ENCODE data around the gene AP3S2. TPM values are rescaled to one million over a fixed set of nuclear protein-coding genes. Genes with fewer than 3 reads are reported as not detected.

Gene AP3S2
- total RNA-seq, 1 donor from 2014 or later = 36.4 TPM

- no peak for ATAC-seq (ENCODE audit: low read depth)
- no peak overlapping the region for H3K27ac Mint-ChIP-seq
- H3K4me3 Mint-ChIP-seq = no peak overlapping the region
- no peaks in the 10 kb centered on the region for H3K9me3 Mint-ChIP-seq
- ChIA-PET POLR2A (no interaction called here), CTCF (no interaction called here)
- peaks cover 7% of the 10 kb centered on the region for H3K27me3 Mint-ChIP-seq
- no peaks in the 10 kb centered on the region for H3K36me3 Mint-ChIP-seq (ENCODE audit: low read depth)
- DNase-seq = no peak
- intact Hi-C loops (cut with micrococcal nuclease) = no loop called here
- H3K4me1 Mint-ChIP-seq = no peaks in the 10 kb centered on the region
- no peak for TF ChIP-seq CTCF (IDR thresholded peaks at IDR 0.05)
Measured at GRCh38 chr15:89808160-89808870, 85.5 kb downstream of the AP3S2 start.

GRCh38 chr15:89807689-89808088 lies 86.1 kb downstream of the AP3S2 start:
- Mint-ChIP-seq H3K4me3 (no peak overlapping the region), H3K27ac (no peak overlapping the region), H3K4me1 (no peaks in the 10 kb centered on the region), H3K36me3 (ENCODE audit: low read depth) (no peaks in the 10 kb centered on the region), H3K9me3 (no peaks in the 10 kb centered on the region), H3K27me3 (peaks cover 7% of the 10 kb centered on the region)
- TF ChIP-seq CTCF (IDR thresholded peaks at IDR 0.05) = no peak
- ATAC-seq (ENCODE audit: low read depth) = no peak
- no peak for DNase-seq
- ChIA-PET POLR2A (no interaction called here), CTCF (no interaction called here)
- intact Hi-C loops (cut with micrococcal nuclease) = no loop called here

GRCh38 chr15:89806559-89807550 lies 86.9 kb downstream of the AP3S2 start:
- ATAC-seq (ENCODE audit: low read depth) = no peak
- ChIA-PET POLR2A (no interaction called here), CTCF (no interaction called here)
- Mint-ChIP-seq H3K27ac (no peak overlapping the region), H3K9me3 (no peaks in the 10 kb centered on the region), H3K36me3 (ENCODE audit: low read depth) (no peaks in the 10 kb centered on the region), H3K27me3 (peaks cover 7% of the 10 kb centered on the region), H3K4me3 (no peak overlapping the region), H3K4me1 (no peaks in the 10 kb centered on the region)
- DNase-seq = no peak
- no peak for TF ChIP-seq CTCF (IDR thresholded peaks at IDR 0.05)
- intact Hi-C loops (cut with micrococcal nuclease) = no loop called here

- H3K27ac Mint-ChIP-seq = no peak overlapping the region
- H3K27me3 Mint-ChIP-seq = peaks cover 7% of the 10 kb centered on the region
- H3K36me3 Mint-ChIP-seq (ENCODE audit: low read depth) = no peaks in the 10 kb centered on the region
- no peak for DNase-seq
- CTCF ChIA-PET = no interaction called here
- intact Hi-C loops (cut with micrococcal nuclease) = no loop called here
- ATAC-seq (ENCODE audit: low read depth) = no peak
- H3K4me3 Mint-ChIP-seq = no peak overlapping the region
- POLR2A ChIA-PET = no interaction called here
- no peak for TF ChIP-seq CTCF (IDR thresholded peaks at IDR 0.05)
- H3K4me1 Mint-ChIP-seq = no peaks in the 10 kb centered on the region
- no peaks in the 10 kb centered on the region for H3K9me3 Mint-ChIP-seq
Measured at GRCh38 chr15:89806210-89806558, 87.6 kb downstream of the AP3S2 start.
